ENCODE measurements around the gene SLCO1B3. TPM values are rescaled to one million over a fixed set of nuclear protein-coding genes. Genes with fewer than 3 reads are reported as not detected.

Gene SLCO1B3
- total RNA-seq, 1 donor from 2014 or later, result not detected

GRCh38 chr12:20868277-20868676, 57.8 kb downstream of the SLCO1B3 start:
- no peak for DNase-seq
- Mint-ChIP-seq H3K27ac (ENCODE audit: unreplicated experiment) (no peak overlapping the region), H3K4me3 (ENCODE audit: unreplicated experiment) (no peak overlapping the region), H3K4me1 (ENCODE audit: low read depth, unreplicated experiment) (no peaks in the 10 kb centered on the region), H3K36me3 (ENCODE audit: unreplicated experiment) (no peaks in the 10 kb centered on the region), H3K9me3 (ENCODE audit: unreplicated experiment) (no peaks in the 10 kb centered on the region), H3K27me3 (ENCODE audit: unreplicated experiment) (no peaks in the 10 kb centered on the region)
- TF ChIP-seq CTCF (IDR thresholded peaks at IDR 0.05; ENCODE audit: partially characterized antibody, unreplicated experiment), result no peak

- no peak for DNase-seq
- TF ChIP-seq CTCF (IDR thresholded peaks at IDR 0.05; ENCODE audit: partially characterized antibody, unreplicated experiment), result no peak
- Mint-ChIP-seq H3K27me3 (ENCODE audit: unreplicated experiment) (peaks cover 2% of the 10 kb centered on the region), H3K4me1 (ENCODE audit: low read depth, unreplicated experiment) (no peaks in the 10 kb centered on the region), H3K27ac (ENCODE audit: unreplicated experiment) (no peak overlapping the region), H3K36me3 (ENCODE audit: unreplicated experiment) (no peaks in the 10 kb centered on the region), H3K4me3 (ENCODE audit: unreplicated experiment) (no peak overlapping the region), H3K9me3 (ENCODE audit: unreplicated experiment) (no peaks in the 10 kb centered on the region)
Observed at GRCh38 chr12:20883288-20883687, 72.8 kb downstream of the SLCO1B3 start.

- Mint-ChIP-seq H3K27ac (ENCODE audit: unreplicated experiment) (no peak overlapping the region), H3K36me3 (ENCODE audit: unreplicated experiment) (no peaks in the 10 kb centered on the region), H3K9me3 (ENCODE audit: unreplicated experiment) (no peaks in the 10 kb centered on the region), H3K4me3 (ENCODE audit: unreplicated experiment) (no peak overlapping the region), H3K4me1 (ENCODE audit: low read depth, unreplicated experiment) (no peaks in the 10 kb centered on the region), H3K27me3 (ENCODE audit: unreplicated experiment) (peaks cover 2% of the 10 kb centered on the region)
- no peak for TF ChIP-seq CTCF (IDR thresholded peaks at IDR 0.05; ENCODE audit: partially characterized antibody, unreplicated experiment)
- no peak for DNase-seq
Observed at GRCh38 chr12:20885116-20885515, 74.6 kb downstream of the SLCO1B3 start.

GRCh38 chr12:20885552-20885951, 75.0 kb downstream of the SLCO1B3 start:
- no peak for DNase-seq
- TF ChIP-seq CTCF (IDR thresholded peaks at IDR 0.05; ENCODE audit: partially characterized antibody, unreplicated experiment), result no peak
- Mint-ChIP-seq H3K9me3 (ENCODE audit: unreplicated experiment) (no peaks in the 10 kb centered on the region), H3K36me3 (ENCODE audit: unreplicated experiment) (no peaks in the 10 kb centered on the region), H3K27ac (ENCODE audit: unreplicated experiment) (no peak overlapping the region), H3K4me3 (ENCODE audit: unreplicated experiment) (no peak overlapping the region), H3K27me3 (ENCODE audit: unreplicated experiment) (peaks cover 2% of the 10 kb centered on the region), H3K4me1 (ENCODE audit: low read depth, unreplicated experiment) (no peaks in the 10 kb centered on the region)

GRCh38 chr12:20917269-20917668, 106.8 kb downstream of the SLCO1B3 start:
- no peak overlapping the region for H3K4me3 Mint-ChIP-seq (ENCODE audit: unreplicated experiment)
- no peaks in the 10 kb centered on the region for H3K27me3 Mint-ChIP-seq (ENCODE audit: unreplicated experiment)
- H3K36me3 Mint-ChIP-seq (ENCODE audit: unreplicated experiment), result no peaks in the 10 kb centered on the region
- H3K27ac Mint-ChIP-seq (ENCODE audit: unreplicated experiment), result no peak overlapping the region
- TF ChIP-seq CTCF (IDR thresholded peaks at IDR 0.05; ENCODE audit: partially characterized antibody, unreplicated experiment), result no peak
- H3K4me1 Mint-ChIP-seq (ENCODE audit: low read depth, unreplicated experiment), result no peaks in the 10 kb centered on the region
- no peaks in the 10 kb centered on the region for H3K9me3 Mint-ChIP-seq (ENCODE audit: unreplicated experiment)
- DNase-seq, result no peak

Data from glutamatergic neuron (in vitro differentiated cells).